ENCODE data around the gene PROM1.

PROM1 gene

GRCh38 chr4:16109256-16109655, 25.4 kb upstream of the PROM1 start:
- H3K9me3 ChIP-seq (ENCODE audit: insufficient read depth, low read depth, low read length) = no peaks in the 10 kb centered on the region
- WGBS = 91% methylated on average over 6 of the region's 6 CpGs
- H3K36me3 ChIP-seq (ENCODE audit: insufficient read depth, low read length) = no peaks in the 10 kb centered on the region
- no peaks in the 10 kb centered on the region; the same call in 1 of the 2 replicates for H3K27me3 ChIP-seq (ENCODE audit: insufficient read depth, low read length)
- H3K9ac ChIP-seq (ENCODE audit: low read depth, low read length) = no peak overlapping the region
- H3K27ac ChIP-seq (ENCODE audit: low read depth, low read length) = no peak overlapping the region
- no peaks in the 10 kb centered on the region for H3K4me1 ChIP-seq (ENCODE audit: insufficient read depth, low read length)
- H3K4me3 ChIP-seq (ENCODE audit: low read length) = no peak overlapping the region

- 92% methylated on average over 6 of the region's 6 CpGs for WGBS
- Histone ChIP-seq H3K4me1 (ENCODE audit: insufficient read depth, low read length) (no peaks in the 10 kb centered on the region), H3K36me3 (ENCODE audit: insufficient read depth, low read length) (no peaks in the 10 kb centered on the region), H3K9ac (ENCODE audit: low read depth, low read length) (no peak overlapping the region), H3K27ac (ENCODE audit: low read depth, low read length) (no peak overlapping the region), H3K4me3 (ENCODE audit: low read length) (no peak overlapping the region), H3K9me3 (ENCODE audit: insufficient read depth, low read depth, low read length) (no peaks in the 10 kb centered on the region), H3K27me3 (ENCODE audit: insufficient read depth, low read length) (peaks cover 2% of the 10 kb centered on the region)
Observed at GRCh38 chr4:16106956-16107355, 23.1 kb upstream of the PROM1 start.

DNA sequence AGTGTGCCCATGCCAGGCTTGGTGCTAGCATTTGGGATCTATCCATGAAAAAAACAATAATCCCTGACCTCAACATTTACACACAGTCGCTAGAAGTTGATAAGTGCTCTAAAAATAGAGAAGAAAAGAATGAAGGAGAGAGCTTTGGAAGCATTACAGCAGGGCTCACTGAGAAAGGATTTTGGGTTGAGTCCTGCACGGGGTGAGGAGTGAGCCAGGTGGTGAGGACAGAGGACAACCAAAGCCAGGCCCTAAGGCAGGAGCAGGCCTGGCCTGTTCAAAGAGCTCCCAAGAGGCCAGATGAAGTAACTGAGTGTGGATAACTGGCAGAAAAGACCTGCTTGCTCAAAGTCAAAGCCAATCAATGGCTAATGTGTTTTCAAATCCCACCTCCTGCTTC, 20.7 kb upstream of the PROM1 start:
- Histone ChIP-seq H3K36me3 (ENCODE audit: insufficient read depth, low read length) (no peaks in the 10 kb centered on the region), H3K27ac (ENCODE audit: low read depth, low read length) (no peak overlapping the region), H3K4me1 (ENCODE audit: insufficient read depth, low read length) (no peaks in the 10 kb centered on the region), H3K4me3 (ENCODE audit: low read length) (no peak overlapping the region), H3K9me3 (ENCODE audit: insufficient read depth, low read depth, low read length) (no peaks in the 10 kb centered on the region), H3K27me3 (ENCODE audit: insufficient read depth, low read length) (peaks cover 2% of the 10 kb centered on the region; the same call in 1 of the 2 replicates), H3K9ac (ENCODE audit: low read depth, low read length) (no peak overlapping the region)
- 89% methylated on average over 2 of the region's 2 CpGs for WGBS

GRCh38 chr4:16102356-16102755, 18.5 kb upstream of the PROM1 start:
- 96% methylated on average over 6 of the region's 7 CpGs for WGBS
- Histone ChIP-seq H3K9me3 (ENCODE audit: insufficient read depth, low read depth, low read length) (no peaks in the 10 kb centered on the region), H3K4me3 (ENCODE audit: low read length) (no peak overlapping the region), H3K36me3 (ENCODE audit: insufficient read depth, low read length) (no peaks in the 10 kb centered on the region), H3K9ac (ENCODE audit: low read depth, low read length) (no peak overlapping the region), H3K4me1 (ENCODE audit: insufficient read depth, low read length) (peaks cover 5% of the 10 kb centered on the region; the same call in 1 of the 2 replicates), H3K27ac (ENCODE audit: low read depth, low read length) (no peak overlapping the region), H3K27me3 (ENCODE audit: insufficient read depth, low read length) (peaks cover 2% of the 10 kb centered on the region; the same call in 1 of the 2 replicates)

GRCh38 chr4:16100833-16101232, 17.0 kb upstream of the PROM1 start:
- H3K36me3 ChIP-seq (ENCODE audit: insufficient read depth, low read length) = no peaks in the 10 kb centered on the region
- H3K27me3 ChIP-seq (ENCODE audit: insufficient read depth, low read length) = peaks cover 2% of the 10 kb centered on the region; the same call in 1 of the 2 replicates
- WGBS = 90% methylated on average over 1 of the region's 1 CpG

GRCh38 chr4:16092682-16093319, 9.0 kb upstream of the PROM1 start:
- Histone ChIP-seq H3K4me3 (ENCODE audit: low read length) (no peak overlapping the region), H3K9ac (ENCODE audit: low read depth, low read length) (no peak overlapping the region), H3K9me3 (ENCODE audit: insufficient read depth, low read depth, low read length) (no peaks in the 10 kb centered on the region), H3K27ac (ENCODE audit: low read depth, low read length) (no peak overlapping the region), H3K4me1 (ENCODE audit: insufficient read depth, low read length) (peaks cover 6% of the 10 kb centered on the region; the same call in 1 of the 2 replicates), H3K36me3 (ENCODE audit: insufficient read depth, low read length) (no peaks in the 10 kb centered on the region), H3K27me3 (ENCODE audit: insufficient read depth, low read length) (no peaks in the 10 kb centered on the region)
- 80% methylated on average over 4 of the region's 4 CpGs for WGBS

More at GRCh38 chr4:16100833-16101232, 17.0 kb upstream of the PROM1 start:
- no peak overlapping the region for H3K4me3 ChIP-seq (ENCODE audit: low read length)
- no peak overlapping the region for H3K27ac ChIP-seq (ENCODE audit: low read depth, low read length)
- H3K9ac ChIP-seq (ENCODE audit: low read depth, low read length) = no peak overlapping the region
- no peaks in the 10 kb centered on the region for H3K9me3 ChIP-seq (ENCODE audit: insufficient read depth, low read depth, low read length)
- H3K4me1 ChIP-seq (ENCODE audit: insufficient read depth, low read length) = peaks cover 5% of the 10 kb centered on the region; the same call in 1 of the 2 replicates

DNA sequence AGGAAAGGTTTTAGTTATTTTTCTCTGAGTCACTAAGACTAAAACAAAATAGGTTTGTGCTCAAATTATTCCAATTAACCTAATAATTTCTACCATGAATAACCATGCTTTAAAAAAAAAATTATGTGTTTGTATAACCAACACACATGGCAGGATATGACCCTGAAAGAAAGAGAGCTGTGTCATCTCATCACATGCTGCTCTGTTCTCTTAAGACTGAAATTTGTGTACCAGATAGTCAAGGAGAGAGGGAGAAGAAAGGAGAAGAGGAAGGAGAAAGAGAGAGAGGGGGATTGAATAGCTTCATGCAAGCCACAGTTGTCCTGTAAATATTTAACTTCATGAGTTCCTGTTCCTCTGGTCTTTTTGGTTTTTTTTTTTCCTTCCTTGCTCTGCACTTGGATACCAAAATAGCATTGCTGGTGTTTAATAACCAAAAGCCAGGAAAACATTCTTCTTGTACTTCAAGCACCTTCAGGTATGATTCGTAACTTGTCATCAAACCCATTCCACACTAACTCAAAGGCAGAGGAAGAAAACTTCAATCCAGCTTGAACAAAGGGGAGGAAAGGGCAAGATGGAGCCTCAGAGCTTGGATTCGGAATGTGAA, 6.4 kb upstream of the PROM1 start:
- Histone ChIP-seq H3K4me3 (ENCODE audit: low read length) (no peak overlapping the region), H3K9ac (ENCODE audit: low read depth, low read length) (no peak overlapping the region), H3K4me1 (ENCODE audit: insufficient read depth, low read length) (peaks cover 21% of the 10 kb centered on the region), H3K27ac (ENCODE audit: low read depth, low read length) (no peak overlapping the region), H3K9me3 (ENCODE audit: insufficient read depth, low read depth, low read length) (no peaks in the 10 kb centered on the region), H3K27me3 (ENCODE audit: insufficient read depth, low read length) (peaks cover 16% of the 10 kb centered on the region), H3K36me3 (ENCODE audit: insufficient read depth, low read length) (no peaks in the 10 kb centered on the region)
- 97% methylated on average over 2 of the region's 2 CpGs for WGBS

- H3K9ac ChIP-seq (ENCODE audit: low read depth, low read length) = no peak overlapping the region
- peaks cover 21% of the 10 kb centered on the region for H3K4me1 ChIP-seq (ENCODE audit: insufficient read depth, low read length)
- no peak overlapping the region for H3K27ac ChIP-seq (ENCODE audit: low read depth, low read length)
- H3K27me3 ChIP-seq (ENCODE audit: insufficient read depth, low read length) = peaks cover 26% of the 10 kb centered on the region
- no peak overlapping the region for H3K4me3 ChIP-seq (ENCODE audit: low read length)
- WGBS = 90% methylated on average over 1 of the region's 3 CpGs
- no peaks in the 10 kb centered on the region for H3K36me3 ChIP-seq (ENCODE audit: insufficient read depth, low read length)
- no peaks in the 10 kb centered on the region for H3K9me3 ChIP-seq (ENCODE audit: insufficient read depth, low read depth, low read length)
Observed at GRCh38 chr4:16089156-16089555, 5.3 kb upstream of the PROM1 start.

GRCh38 chr4:16088601-16089000, 4.8 kb upstream of the PROM1 start:
- Histone ChIP-seq H3K9me3 (ENCODE audit: insufficient read depth, low read depth, low read length) (no peaks in the 10 kb centered on the region), H3K4me1 (ENCODE audit: insufficient read depth, low read length) (peaks cover 21% of the 10 kb centered on the region), H3K36me3 (ENCODE audit: insufficient read depth, low read length) (no peaks in the 10 kb centered on the region), H3K27ac (ENCODE audit: low read depth, low read length) (no peak overlapping the region), H3K4me3 (ENCODE audit: low read length) (no peak overlapping the region), H3K27me3 (ENCODE audit: insufficient read depth, low read length) (peaks cover 32% of the 10 kb centered on the region), H3K9ac (ENCODE audit: low read depth, low read length) (no peak overlapping the region)
- 96% methylated on average over 2 of the region's 2 CpGs for WGBS

- Histone ChIP-seq H3K4me3 (ENCODE audit: low read length) (no peak overlapping the region), H3K4me1 (ENCODE audit: insufficient read depth, low read length) (peaks cover 29% of the 10 kb centered on the region), H3K36me3 (ENCODE audit: insufficient read depth, low read length) (no peaks in the 10 kb centered on the region; the same call in 1 of the 2 replicates), H3K27ac (ENCODE audit: low read depth, low read length) (no peak overlapping the region), H3K27me3 (ENCODE audit: insufficient read depth, low read length) (peaks cover 52% of the 10 kb centered on the region), H3K9ac (ENCODE audit: low read depth, low read length) (no peak overlapping the region), H3K9me3 (ENCODE audit: insufficient read depth, low read depth, low read length) (no peaks in the 10 kb centered on the region)
- 80% methylated on average over 2 of the region's 2 CpGs for WGBS
Observed at GRCh38 chr4:16085822-16086221, 2.0 kb upstream of the PROM1 start.

- H3K27ac ChIP-seq (ENCODE audit: low read depth, low read length) = peak overlapping the region; percentile 69
- peaks cover 52% of the 10 kb centered on the region for H3K27me3 ChIP-seq (ENCODE audit: insufficient read depth, low read length)
- H3K9me3 ChIP-seq (ENCODE audit: insufficient read depth, low read depth, low read length) = no peaks in the 10 kb centered on the region
- WGBS = under 1% methylated on average over 60 of the region's 60 CpGs
- H3K9ac ChIP-seq (ENCODE audit: low read depth, low read length) = peak overlapping the region; percentile 95
- H3K36me3 ChIP-seq (ENCODE audit: insufficient read depth, low read length) = peaks cover 12% of the 10 kb centered on the region; the same call in 1 of the 2 replicates
- peaks cover 28% of the 10 kb centered on the region; the same call in 1 of the 2 replicates for H3K4me1 ChIP-seq (ENCODE audit: insufficient read depth, low read length)
- peak overlapping the region; percentile 86 for H3K4me3 ChIP-seq (ENCODE audit: low read length)
Observed at GRCh38 chr4:16082426-16083240, 1.2 kb downstream of the PROM1 start.

Data from HUES64 (cell line).